Fibroblast of gingiva (primary cell): Measurements from ENCODE around the gene CSN1S1.

Source experiments
- DNase-seq: peaks from one replicate; pipeline ENCODE4 v3.0.0-alpha.2; 2011; ENCODE audit warnings: low read depth

CSN1S1 gene

DNA sequence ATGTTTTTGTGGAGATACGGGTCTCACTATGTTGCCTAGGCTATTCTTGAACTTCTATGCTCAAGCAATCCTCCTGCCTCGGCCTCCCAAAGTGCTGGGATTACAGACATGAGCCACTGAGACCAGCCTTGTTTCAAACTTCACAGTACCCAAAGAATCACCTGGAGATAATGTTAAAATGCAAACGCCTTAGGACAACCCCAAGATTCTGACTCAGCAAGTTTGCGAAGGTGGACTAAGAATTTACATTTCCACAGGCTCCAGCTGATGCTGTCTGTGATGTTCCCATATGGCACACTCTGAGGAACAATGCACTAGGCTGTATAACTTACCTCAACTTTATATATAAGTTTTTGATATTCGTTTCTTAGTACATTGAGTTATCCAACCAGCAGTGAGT is 63.9 kb downstream of the CSN1S1 start:
- no peak for DNase-seq

DNA sequence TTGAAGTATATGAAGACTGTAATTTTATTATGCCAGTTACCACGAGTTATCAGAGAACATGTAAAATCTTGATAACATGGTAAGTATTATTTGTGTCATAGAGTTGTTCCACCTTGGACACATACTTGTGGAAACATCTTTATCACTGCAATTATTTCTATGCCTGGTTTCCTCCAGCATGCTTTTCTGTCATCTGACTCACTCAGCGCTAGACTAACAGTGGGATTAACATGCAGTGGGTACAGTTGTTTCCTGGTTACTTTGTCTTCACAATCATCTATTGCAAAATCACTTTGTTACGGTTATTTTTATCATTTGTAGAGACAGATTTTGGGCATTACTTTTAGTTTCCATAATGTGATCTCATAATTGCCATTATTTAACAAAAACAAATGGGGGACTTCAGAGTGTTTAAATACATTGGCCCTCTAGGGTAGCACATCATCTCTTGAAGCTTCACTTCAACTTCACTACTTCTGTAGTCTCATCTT is 64.7 kb downstream of the CSN1S1 start, which contains the start of gene STATH:
Gene STATH, plus strand, starts transcription at position 441 of the 491 bp plus-strand sequence. CDS start 2,472 bp downstream, outside the sequence.
- no peak for DNase-seq
